Measurements from ENCODE around the gene HMGN1.

HMGN1 gene

GRCh38 chr21:39318091-39318959, 30.6 kb downstream of the HMGN1 start:
- POLR2A ChIA-PET (ENCODE audit: low non-redundant PET), result no interaction called here
- no peak for DNase-seq (ENCODE audit: low spot score)
- no peak overlapping the region for H3K27ac ChIP-seq
- no peak for TF ChIP-seq CTCF (conservative IDR thresholded peaks at IDR 0.05; ENCODE audit: low read depth)
- CTCF ChIA-PET, result no interaction called here

- POLR2A ChIA-PET (ENCODE audit: low non-redundant PET), result no interaction called here
- DNase-seq (ENCODE audit: low spot score), result no peak
- no peak overlapping the region for H3K27ac ChIP-seq
- TF ChIP-seq CTCF (conservative IDR thresholded peaks at IDR 0.05; ENCODE audit: low read depth), result no peak
- CTCF ChIA-PET, result no interaction called here
Observed at GRCh38 chr21:39317134-39318090, 31.5 kb downstream of the HMGN1 start.

GRCh38 chr21:39316729-39317128, 32.2 kb downstream of the HMGN1 start:
- ChIA-PET POLR2A (ENCODE audit: low non-redundant PET) (no interaction called here), CTCF (no interaction called here)
- no peak for TF ChIP-seq CTCF (conservative IDR thresholded peaks at IDR 0.05; ENCODE audit: low read depth)
- no peak for DNase-seq (ENCODE audit: low spot score)
- H3K27ac ChIP-seq, result no peak overlapping the region

GRCh38 chr21:39315603-39316445, 33.1 kb downstream of the HMGN1 start:
- POLR2A ChIA-PET (ENCODE audit: low non-redundant PET), result interaction anchor here (0.6 kb wide), 2 partner anchors 12 to 13 kb away, joined by 9 to 15 read pairs; no protein-coding TSS in a partner anchor
- CTCF ChIA-PET, result no interaction called here
- TF ChIP-seq CTCF (conservative IDR thresholded peaks at IDR 0.05; ENCODE audit: low read depth), result no peak
- H3K27ac ChIP-seq, result peak overlapping the region; percentile 95; the same call in 1 of the 2 replicates
- no peak for DNase-seq (ENCODE audit: low spot score)

- POLR2A ChIA-PET (ENCODE audit: low non-redundant PET), result interaction anchor here (0.6 kb wide), 2 partner anchors 14 to 46 kb away, joined by 3 to 15 read pairs; no protein-coding TSS in a partner anchor
Observed at GRCh38 chr21:39314143-39315027, 34.5 kb downstream of the HMGN1 start.

More at GRCh38 chr21:39314143-39315027, 34.5 kb downstream of the HMGN1 start:
- peak overlapping the region; percentile 95 for H3K27ac ChIP-seq
- CTCF ChIA-PET, result interaction anchor here (0.5 to 1.9 kb wide), 3 partner anchors 31 to 70 kb away, joined by 3 to 8 read pairs (median 4); no protein-coding TSS in a partner anchor
- no peak for TF ChIP-seq CTCF (conservative IDR thresholded peaks at IDR 0.05; ENCODE audit: low read depth)
- DNase-seq (ENCODE audit: low spot score), result peak; percentile 27
